HG03108 (cell line): Measurements from ENCODE around the gene GPR17.

ENCODE experiments used
- ATAC-seq: cut with Tn5 transposase; IDR thresholded peaks from one replicate; pipeline ENCODE4 v1.9.1; 2021; ENCODE audit warnings: moderate library complexity; ENCODE audit not compliant: unreplicated experiment

The GPR17 gene

DNA sequence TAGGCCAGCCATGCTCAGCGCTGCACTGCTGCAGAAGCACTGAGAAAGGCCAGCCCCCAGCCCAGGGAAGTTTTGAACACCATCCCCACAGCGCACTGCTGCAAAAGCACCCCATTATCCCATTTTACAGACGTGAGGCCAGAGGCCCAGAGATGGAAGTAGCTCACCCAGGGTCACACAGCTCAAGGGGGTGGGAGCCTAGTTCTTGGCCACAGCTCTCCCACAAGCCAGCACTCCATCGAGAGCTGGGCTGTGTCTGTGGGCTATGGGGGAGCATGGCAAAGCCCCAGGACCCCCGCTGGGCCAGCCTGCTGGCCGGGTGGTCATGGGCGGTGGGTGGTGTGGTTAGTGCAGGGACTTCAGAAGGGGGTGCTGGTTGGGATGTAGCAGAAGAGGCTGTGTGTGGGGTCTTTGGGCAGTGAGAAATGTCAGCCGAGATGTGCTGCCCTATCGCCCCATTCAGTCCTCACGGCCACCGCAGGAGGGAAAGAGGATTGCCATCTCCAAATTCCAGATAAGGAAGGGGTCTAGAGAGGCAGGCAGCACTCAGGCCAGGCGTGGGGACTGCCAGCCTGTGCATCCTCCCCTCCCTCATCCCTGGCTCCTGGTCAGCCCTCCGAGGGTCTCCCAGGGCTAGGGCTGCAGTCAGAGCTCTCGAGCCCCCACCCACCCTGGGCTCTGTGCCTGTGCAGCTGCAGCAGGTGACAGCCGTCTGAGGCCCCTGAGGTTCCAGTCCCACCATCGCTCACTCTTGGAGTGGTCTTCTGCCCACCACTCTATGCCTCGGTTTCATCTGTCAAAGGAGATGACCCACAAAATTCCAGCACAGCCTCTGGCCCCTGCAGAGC is 17.0 kb upstream of the GPR17 start:
- ATAC-seq: no peak

DNA sequence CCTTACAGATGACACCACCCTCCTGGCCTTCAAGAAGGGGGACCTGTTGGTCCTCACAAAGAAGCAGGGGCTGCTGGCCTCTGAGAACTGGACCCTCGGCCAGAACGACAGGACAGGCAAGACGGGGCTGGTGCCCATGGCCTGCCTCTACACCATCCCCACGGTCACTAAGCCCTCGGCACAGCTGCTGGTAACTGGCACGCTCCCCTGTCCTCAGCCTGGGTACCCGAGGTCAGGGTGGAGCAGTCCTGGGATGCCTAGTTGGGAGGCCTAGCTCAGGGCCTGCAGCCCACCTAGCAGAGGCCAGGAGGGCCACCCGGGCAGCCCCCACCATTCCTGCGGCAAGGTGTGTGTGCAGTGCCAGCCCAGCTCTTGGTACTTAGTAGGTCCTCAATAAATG is 16.3 kb upstream of the GPR17 start:
- ATAC-seq: no peak

DNA sequence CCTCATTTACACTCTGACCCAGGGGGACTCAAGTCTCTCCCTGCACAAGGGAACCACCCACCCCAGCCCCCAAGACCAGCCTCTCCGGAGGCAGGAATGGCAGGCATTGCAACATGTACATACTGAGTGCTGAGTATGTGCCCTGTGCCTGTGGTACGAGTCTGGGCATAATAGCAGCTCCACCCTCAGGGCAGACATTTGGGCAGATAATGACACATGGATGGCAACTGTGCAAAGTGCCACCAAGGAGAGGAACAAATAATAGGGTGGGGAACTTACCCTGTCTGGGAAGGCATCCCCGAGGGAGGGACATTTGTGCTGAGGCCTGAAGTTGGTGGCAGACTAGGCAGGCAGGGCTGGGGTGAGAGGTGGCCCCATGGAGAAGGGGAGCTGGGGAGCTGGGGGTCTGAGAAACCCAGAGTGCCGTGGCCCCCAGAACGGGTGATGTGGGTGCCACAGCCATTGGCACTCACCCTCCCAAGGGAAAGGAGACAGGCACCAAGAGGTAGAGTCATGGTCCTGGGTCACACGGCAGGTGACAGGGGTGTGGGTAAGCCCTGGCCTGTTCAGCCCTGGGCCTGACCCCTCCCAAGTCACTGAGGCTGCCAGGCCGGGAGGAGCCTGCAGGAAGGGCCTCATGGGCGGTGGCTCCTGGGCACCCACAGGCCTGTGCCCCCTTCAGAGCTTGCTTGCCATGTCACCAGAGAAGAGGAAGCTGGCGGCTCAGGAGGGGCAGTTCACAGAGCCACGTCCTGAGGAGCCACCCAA is 15.7 kb upstream of the GPR17 start:
- no peak for ATAC-seq

DNA sequence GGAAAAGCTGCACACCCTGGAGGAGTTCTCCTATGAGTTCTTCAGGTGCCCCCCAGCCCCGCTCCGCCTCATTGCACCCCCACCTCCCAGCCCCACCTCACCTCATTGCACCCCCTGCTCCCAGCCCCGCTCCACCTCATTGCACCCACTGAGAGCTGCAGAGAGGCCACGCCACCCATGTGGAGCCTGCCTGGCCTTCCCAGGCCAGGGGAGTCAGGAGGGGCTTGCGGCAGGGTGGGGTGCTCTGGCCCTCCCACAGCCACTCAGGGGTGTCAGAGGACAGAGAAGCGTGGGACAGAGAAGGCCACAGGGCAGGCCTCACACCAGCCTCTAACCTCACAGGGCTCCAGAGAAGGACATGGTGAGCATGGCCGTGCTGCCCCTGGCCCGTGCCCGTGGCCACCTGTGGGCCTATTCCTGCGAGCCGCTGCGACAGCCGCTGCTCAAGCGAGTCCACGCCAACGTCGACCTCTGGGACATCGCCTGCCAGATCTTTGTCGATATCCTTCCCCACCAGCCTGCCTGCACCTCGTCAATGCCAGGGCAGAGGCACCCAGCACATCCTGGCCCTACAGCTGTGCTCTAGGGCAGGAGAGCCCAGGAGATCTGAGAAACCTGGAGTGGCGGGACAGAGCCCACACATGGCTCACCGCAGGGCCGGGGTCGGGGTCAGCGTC is 15.0 kb upstream of the GPR17 start:
- no peak for ATAC-seq

DNA sequence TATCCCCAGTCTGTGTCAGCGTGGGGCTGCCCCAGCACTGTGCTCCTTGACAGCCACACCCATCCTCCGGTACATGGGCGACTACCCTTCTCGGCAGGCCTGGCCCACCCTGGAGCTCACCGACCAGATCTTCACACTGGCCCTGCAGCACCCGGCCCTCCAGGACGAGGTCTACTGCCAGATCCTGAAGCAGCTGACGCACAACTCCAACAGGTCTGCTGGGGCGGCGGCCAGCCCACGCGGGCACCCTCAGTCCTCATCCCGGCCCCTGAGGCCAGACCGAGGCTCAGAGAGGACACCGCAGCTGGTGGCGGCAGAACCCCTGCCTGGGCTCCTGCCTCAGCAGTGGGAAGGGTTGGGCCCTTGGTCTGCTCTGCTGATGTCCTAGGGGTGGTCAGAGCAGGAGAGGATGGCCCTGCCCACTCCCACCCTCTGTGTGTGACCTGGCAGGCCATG is 14.4 kb upstream of the GPR17 start:
- ATAC-seq: no peak

DNA sequence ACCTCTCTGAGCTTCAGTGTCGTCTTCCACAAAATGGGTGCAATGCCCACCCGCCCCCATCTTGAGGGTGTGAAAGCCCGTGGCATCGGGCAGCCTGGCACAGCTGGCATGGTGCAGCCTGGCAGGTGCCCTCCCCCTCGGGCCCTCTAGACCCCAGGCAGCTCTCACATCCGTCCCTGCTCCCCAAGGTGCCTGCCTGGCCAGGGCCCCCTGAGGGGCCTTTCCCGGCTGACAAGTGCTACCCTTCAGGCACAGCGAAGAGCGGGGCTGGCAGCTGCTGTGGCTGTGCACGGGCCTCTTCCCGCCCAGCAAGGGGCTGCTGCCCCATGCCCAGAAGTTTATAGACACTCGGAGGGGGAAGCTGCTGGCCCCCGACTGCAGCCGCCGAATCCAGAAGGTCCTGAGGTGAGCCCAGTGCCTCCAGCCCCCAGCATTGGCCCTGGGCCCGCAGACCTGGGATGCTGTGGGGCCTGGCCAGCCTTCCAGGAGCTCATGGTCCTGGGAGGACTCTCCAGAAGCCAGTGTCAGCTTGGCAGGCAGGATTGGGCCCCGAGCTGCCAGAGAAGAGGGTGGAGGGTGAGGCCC is 13.9 kb upstream of the GPR17 start:
- no peak for ATAC-seq

DNA sequence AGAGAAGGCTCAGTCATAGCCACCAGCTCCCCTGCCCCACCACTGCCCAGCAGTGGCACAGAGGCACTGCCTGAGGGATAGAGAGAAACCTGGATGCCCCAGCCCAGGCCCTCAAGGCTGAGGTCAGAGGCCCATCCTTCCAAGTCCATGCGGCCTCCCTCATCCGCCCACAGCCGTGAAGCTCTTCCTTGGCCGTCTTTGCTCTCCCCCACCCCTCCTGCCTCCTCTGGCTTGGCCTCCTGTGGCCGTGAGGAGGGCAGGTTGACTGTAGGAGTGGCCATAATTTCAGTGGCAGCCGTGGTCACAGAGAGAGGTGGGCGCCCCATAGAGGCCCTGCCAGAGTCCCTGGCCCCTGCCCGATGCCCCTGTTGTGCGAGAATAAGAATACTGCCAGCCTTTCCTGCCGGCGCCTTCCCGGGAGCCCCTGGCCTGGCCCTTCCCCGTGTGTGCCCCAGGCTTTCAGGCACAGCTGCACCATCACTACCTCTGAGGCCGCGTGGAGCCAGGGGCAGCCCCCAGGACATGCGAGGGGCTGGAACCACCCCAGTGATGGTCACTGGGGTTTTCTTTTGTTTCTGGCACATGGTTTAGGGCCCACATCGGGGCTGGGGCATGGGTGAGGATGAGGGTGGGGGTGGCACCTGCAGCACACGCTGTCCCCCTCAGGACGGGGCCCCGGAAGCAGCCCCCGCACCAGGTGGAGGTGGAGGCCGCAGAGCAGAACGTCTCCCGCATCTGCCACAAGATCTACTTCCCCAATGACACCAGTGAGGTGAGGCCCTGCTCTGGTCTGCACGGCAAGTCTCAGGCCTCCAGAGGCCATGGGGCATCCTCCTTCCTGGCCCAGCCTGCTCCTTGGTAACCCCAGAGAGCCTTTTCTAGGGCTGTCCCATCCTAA is 13.1 kb upstream of the GPR17 start:
- ATAC-seq: peak; percentile 48

DNA sequence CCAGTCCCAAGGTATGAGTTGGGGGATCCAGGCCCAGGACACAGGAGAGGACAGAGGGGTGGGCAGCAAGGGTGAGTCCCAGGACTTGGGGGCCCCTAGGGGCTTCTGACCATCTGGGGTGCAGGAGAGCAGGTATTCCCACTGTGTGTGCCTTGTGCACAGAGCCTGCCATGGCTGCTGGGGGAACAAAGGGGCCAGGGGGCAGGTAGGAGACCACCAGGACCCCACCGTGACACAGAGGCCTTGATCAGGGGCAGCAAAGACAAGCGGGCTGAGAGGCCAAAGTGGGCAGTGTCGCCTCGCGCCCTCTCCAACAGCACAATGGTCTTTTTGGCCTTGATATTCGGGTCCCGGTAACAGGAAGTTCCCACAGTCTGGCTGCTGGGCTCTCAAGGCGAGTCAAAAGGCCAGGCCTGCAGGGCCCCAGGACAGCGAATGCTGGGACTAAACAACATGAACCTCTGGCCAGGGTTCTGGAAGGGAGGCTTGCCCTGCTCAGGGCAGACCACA is 12.3 kb upstream of the GPR17 start:
- ATAC-seq: no peak

DNA sequence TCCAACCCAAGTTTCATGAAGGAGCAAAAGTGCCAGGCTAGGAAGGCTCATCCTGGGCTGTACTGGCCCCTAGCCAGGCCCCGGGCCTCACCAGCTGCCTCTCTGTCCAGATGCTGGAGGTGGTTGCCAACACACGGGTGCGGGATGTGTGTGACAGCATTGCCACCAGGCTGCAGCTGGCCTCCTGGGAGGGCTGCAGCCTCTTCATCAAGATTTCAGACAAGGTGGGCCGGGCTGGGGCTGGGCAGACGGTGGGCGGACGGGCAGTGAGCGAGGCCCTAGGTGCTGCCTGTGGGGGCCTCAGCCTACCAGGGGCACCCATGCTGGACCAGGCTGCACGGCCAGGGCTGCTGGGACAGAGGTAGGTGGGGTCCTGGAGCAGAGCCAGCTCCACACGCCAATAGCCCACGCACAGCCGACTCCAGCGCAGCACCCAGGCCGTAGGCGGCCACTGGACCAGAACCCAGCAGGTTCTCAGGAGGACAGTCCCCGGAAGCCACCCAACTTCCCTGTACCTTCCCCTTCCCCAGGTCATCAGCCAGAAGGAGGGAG is 11.8 kb upstream of the GPR17 start:
- ATAC-seq: no peak

DNA sequence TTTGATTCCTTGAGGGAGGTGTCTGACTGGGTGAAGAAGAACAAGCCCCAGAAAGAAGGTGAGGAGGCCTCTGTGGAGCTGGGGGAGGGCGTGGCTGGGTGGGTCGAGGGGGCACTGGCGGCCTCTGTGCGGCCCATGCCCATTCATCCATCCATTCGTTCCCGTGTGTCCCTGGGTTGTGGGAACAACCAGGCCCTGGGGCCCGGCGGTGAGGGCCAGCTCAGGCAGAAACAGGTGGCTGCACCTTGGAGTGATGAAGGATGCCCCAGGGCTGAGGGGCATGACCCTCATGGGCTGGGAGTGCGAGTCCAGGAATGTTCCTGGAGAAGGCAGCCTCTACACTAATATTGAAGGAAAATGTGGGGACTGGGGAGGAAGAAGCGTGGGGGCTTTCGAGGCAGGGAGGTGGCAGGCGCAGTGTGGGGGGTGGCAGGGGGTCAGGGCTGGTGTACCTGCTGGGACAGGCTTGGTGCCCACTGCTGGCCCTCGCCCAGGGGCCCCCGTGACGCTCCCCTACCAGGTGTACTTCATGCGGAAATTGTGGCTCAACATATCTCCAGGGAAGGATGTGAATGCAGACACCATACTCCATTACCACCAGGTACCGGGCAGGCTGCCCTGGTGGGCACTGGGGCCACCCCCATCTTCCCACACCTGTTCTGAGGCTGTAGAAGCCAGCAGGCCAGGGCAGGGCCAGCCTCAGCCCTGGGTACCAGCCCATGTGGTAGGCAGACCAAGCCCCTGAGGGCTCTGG is 11.2 kb upstream of the GPR17 start:
- no peak for ATAC-seq

DNA sequence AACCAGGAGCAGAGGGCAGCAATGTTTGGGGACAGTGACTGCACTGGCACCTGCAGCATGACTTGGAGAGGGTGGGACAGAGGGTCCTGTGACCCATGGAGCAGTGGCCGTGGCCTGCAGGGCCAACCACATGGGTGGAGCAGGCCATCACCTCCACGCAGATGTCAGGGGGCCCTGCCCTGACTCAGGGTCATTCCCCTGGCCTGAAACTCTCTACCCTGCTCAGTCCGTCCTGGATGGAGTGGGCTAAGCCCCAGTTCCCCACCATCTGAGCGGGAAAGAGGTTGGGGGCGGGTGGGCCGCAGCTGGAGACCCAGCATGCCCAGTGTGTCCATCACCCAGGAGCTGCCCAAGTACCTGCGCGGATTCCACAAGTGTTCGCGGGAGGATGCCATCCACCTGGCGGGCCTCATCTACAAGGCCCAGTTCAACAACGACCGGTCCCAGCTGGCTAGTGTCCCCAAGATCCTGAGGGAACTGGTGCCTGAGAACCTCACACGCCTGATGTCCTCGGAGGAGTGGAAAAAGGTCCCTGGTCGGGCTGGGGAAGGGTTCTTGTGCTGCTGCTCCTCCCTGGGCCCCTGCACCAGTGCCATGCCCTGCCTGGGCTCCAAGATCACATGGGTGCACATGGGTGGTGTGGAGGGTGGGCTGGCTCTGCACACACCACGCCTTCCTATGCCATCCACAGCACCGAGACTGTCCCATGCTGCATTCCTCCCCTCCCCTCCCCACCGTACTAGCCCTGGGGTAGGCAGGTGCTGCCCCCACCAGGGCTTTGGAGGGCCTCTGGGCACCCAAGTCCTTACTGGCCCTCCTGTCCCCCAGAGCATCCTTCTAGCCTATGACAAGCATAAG is 10.3 kb upstream of the GPR17 start:
- no peak for ATAC-seq

DNA sequence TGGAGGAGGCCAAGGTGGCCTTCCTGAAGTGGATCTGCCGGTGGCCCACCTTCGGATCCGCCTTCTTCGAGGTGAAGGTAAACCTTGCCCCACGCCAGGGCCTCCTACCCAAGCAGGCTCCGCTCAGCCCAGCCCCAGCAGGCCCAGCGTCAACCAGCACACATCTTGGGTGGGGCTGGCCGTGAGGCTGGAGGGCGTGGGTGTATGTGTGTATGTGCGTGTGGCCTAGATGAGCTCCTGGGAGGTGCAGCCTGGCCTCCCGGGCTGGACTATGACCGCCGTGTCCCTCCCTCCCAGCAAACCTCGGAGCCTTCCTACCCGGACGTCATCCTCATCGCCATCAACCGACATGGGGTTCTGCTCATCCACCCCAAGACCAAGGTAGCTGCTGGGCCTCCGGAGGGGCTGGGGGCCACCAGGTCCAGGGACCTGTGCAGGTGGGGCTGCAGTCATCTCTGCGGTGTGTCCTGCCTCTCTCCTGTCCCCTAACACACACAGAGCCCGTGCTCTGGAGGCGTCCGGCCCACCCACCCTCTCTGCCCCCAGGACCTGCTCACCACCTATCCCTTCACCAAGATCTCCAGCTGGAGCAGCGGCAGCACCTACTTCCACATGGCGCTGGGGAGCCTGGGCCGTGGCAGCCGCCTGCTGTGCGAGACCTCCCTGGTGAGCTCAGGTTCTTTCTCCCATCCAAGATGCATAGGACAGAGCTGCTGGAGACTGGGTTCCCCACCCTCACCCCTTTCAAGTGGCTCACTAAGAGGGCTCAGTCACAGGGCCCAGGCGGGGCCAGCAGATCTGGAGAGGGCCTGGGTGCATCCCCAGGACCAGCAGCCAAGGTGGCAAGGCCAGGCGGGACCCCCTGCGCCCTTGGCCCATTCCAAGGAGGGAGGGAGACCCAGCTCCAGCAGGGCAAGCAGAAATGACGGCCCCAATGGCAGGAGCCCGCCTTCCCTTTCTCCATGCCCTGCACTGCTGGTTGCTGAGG is 9.4 kb upstream of the GPR17 start:
- ATAC-seq: no peak

DNA sequence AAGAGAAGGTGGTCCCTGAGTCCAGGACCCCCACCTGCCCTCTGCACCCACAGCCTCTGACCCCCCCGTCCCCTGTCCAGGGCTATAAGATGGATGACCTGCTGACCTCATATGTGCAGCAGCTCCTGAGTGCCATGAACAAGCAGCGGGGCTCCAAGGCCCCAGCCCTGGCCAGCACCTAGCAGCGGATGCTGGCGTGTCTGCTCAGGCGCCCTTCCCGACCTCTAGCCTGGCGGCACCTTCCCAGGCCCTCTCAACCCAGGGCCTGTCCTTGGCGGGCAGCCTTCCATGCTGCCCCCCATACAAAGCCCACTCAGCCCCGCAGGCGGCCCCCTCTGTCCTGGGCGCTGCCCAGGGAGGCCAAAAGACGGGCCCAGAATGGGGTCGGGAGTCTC is 8.7 kb upstream of the GPR17 start:
- no peak for ATAC-seq

DNA sequence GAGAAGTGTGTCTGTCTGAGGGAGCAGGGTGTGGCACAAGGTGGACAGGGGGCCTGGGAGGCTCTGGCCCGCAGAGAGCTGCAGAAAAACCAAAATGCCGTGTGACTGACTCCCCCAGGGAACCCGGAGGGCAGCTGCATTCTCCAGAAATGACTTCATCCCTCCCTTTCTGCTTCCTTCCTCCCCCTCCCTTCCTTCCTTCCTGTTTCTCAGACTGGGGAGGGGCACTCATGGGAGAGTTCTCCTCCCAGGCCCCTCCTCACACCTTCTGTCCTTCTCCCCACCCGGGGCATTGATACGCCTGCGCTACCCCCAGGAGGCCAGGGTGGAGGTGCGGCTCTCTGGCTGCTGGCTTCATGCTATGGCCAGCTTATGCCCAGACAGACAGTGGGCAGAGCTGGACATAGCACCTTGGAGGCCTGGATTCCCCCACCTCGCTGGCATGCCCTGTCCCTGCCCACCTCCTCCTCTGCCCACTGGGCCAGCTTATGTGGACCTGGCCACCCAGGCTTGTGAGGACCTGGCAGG is 8.2 kb upstream of the GPR17 start:
- ATAC-seq: no peak

DNA sequence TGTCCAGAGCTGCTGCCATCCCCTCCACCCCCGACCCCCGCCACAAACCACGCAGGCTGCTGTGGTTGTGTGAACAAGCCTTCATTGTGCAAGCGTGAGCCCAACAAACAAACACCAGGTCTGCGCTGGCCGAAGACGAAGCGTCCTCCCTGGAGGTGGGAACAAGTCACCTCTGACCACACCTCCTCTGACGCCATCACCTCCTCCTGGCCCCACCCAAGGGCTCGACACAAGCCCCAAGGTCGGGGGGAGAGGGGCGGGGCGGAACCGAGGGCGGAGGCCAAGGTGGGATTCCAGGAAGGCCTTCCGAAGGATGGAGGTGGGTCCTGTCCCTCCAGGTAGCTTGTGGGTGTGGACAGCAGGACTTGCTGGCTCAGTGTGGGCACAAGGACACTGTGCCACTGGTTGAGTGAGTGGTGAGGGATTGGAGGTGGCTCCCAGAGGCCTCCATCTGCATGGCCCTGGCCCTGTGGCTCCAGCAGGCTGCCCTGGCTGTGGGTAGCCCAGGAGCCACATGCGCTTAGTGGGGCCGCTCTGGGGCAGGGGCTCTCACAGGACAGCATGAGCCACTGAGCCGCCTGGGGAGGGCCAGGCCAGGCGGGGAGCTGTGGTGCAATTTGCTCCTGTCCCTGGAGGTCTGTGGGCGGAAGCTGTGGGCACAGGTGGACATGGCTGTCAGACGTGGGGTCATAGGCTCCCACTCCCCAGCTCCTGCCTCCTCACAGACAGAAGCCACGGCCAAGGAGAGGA is 7.4 kb upstream of the GPR17 start:
- ATAC-seq: no peak

DNA sequence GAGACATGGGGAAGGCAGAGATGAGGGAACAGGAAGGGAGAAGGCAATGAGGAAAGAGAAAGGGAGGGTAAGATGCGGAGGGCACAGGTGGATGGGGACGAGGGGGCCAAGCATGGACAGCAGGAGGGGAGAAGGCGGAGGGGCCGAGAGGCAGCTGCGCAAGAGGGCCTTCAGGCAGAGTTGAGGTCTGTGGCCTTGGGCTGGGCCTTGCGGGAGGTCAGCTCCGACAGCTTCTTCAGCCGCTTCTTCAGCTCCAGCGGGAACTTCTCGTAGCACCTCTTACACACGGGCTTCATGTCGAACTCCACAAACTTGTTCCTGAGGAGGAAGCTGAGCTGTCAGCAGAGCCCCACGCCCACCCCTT is 6.9 kb upstream of the GPR17 start:
- ATAC-seq: no peak
